Omental fat pad (tissue), 4 donors: ENCODE measurements around the gene PRR19. TPM values are rescaled to one million over a fixed set of nuclear protein-coding genes. Genes with fewer than 3 reads are reported as not detected.

Experiments used
- ATAC-seq: fragments of 150-250 bp; one replicate; pipeline ENCODE4 v1.9.1; 2016; ENCODE audit warnings: mild to moderate bottlenecking, moderate library complexity; ENCODE audit not compliant: low FRiP score
- DNase-seq: peaks from one replicate; pipeline ENCODE4 v3.0.0-alpha.2; 2019; ENCODE audit warnings: low spot score
- total RNA-seq, 4 donors: library from RNA; depleted of rRNA; stranded (reverse); fragments of >200 nt; gene quantifications; one replicate each; pipeline ENCODE4 v1.1.0, GENCODE V29; 2016
- TF ChIP-seq, protein P1 (sequence below), 3 donors: fragments of 450-650 bp; IDR thresholded peaks; one replicate each; pipeline ENCODE4 v1.5.1; 2016 to 2017; ENCODE audit warnings: antibody characterized with exemption in 3 of 3, mild to moderate bottlenecking in 3 of 3, moderate library complexity in 2 of 3

The PRR19 gene
- total RNA-seq, 4 donors from 2014 or later: 0.31 to 0.93 (median 0.72) TPM; not detected in 1

DNA sequence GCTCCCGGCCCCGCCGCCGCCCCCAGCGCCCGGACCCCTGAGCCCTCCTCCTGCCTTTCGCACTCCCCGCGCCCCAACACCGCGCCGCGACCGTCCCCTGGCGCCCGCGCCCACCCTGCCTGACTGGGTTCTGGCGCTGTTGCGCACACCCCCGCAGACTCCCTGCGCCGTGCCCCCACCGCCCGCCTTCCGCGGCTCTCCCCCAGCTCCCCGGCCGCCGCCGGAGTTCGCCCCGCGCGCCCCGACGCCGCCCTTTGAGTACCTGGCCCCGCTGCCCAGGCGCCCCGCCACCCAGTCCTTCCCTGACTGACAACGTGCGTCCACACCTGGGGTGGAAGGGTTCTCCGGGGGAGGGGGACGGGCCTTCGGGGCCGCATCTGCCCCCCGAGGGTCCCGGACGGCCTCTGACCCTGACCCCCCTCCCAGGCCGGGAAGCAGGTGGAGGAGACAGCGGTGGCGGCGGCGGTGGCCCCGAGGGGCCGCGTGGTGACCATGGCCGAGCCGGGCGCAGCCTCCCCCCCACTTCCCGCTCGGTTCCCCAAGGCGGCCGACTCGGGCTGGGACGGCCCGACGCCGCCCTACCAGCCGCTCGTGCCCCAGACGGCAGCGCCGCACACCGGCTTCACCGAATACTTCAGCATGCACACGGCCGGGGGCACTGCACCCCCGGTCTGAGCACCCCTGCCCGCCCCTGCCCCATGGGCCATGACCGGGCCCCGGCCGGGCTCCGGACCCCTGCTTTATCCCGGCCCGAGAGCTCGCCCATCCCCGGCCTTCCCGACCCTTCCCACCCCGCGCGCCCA lies 22.1 kb downstream of the PRR19 start:
- no peak for ATAC-seq
- TF ChIP-seq, protein P1, sequence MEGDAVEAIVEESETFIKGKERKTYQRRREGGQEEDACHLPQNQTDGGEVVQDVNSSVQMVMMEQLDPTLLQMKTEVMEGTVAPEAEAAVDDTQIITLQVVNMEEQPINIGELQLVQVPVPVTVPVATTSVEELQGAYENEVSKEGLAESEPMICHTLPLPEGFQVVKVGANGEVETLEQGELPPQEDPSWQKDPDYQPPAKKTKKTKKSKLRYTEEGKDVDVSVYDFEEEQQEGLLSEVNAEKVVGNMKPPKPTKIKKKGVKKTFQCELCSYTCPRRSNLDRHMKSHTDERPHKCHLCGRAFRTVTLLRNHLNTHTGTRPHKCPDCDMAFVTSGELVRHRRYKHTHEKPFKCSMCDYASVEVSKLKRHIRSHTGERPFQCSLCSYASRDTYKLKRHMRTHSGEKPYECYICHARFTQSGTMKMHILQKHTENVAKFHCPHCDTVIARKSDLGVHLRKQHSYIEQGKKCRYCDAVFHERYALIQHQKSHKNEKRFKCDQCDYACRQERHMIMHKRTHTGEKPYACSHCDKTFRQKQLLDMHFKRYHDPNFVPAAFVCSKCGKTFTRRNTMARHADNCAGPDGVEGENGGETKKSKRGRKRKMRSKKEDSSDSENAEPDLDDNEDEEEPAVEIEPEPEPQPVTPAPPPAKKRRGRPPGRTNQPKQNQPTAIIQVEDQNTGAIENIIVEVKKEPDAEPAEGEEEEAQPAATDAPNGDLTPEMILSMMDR (IDR thresholded peaks at IDR 0.05): no peak

DNA sequence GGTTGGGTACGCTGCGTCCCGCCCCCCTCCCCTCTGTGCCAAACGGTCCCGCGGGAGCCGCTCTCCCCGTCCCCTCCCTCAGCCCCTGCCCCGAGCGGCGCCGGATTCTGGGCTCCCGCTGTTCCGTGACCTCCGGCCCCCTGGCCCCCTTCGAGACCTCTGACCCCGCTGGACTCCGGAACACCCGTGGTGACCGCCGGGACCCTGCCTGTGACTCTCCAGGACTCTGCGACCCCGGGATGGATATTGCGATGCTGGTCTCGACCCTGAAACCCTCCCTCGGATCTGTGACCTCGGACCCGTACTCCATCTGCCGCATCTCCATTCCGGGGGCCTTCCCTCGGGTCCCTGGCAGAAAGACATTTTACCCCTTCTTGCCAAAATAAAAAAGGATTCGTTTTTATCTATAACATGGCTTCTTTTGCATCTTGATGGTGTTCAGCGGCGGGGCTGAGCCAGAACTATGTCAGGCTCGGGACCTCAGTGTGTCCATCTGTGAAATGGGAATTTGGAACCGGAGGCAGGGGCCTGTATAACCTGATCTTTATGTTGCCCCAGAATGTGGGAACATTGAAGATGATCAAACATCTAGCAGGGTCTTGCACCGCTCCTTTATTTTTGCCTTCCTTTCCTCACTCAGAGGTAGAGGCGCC lies 22.8 kb downstream of the PRR19 start:
- TF ChIP-seq, protein P1 (IDR thresholded peaks at IDR 0.05): peak in 1 of 3 donors; percentile 49

More for the DNA sequence above, 22.1 kb downstream of the PRR19 start:
- DNase-seq: no peak

DNA sequence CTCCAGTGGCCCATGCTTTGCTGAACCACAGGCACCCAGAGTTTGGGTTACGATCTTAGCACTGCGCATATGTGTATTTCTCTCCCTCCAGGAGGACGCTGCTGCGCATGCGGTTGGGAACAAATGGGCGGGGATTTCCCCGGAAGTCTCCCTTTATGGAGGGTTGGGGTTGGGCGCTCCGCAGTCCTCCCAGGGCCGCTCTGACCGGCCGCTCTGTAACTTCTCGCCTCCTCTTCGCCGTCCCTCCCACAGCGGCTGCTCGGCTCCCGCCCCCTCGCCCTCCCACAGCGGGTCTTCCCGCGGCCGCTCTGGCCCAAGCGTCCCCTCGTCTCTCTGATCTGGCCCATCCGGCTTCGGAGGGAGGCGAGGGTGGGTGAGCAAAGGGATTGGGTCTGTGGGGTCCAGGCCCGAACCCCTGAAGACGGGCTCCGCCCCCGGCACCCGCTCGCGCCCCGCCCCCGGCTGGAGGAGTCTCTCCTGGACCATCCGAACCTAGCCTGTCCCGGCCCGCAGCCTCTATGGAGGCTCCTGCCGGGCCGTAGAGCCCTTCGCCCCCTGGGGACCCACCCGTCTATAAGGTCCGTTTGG lies 23.5 kb downstream of the PRR19 start, which contains the start of gene MEGF8:
Gene MEGF8 (plus strand): TSS at position 328 of the 588 bp plus-strand sequence. CDS start 609 bp downstream, outside the sequence.
- TF ChIP-seq, protein P1 (IDR thresholded peaks at IDR 0.05): no peak
- ATAC-seq: peak; percentile 99
- peak; percentile 94 for DNase-seq

More for the DNA sequence above, 22.8 kb downstream of the PRR19 start:
- DNase-seq (no peak), ATAC-seq (no peak)

DNA sequence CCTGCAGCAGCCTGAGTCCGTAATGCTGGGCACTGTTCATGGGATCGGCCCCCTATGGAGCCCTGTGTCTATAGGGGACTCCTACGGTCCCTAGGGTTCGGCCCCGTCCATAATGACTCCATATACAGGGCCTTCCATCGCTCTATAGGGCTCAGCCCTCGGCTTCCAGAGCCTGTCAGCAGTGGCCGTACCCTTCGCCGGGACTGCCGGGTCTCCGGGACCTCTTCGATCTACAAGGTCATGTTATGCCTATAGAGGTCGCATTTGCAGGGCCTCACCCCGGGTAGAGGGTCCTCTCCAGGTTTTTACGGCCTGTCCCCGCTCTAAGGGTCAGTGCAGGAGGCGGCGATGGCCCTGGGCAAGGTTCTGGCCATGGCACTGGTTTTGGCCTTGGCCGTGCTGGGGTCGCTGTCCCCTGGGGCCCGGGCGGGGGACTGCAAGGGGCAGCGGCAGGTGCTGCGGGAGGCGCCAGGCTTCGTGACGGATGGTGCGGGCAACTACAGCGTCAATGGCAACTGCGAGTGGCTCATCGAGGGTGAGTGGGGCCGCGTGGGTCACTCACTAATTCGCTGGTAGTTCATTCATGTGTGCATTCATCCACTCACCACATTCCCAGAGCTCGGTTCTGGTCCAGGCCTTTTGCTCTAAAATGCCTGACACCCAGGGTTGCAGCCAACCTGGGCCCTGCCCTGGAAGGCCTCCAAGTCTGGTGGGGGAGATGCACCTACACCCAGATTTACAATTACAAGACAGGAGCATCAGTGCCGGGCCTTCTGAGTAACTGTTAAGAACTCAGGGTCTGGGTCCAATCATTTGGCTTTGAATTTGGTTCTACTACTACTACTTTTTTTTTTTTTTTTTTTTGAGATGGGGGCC lies 24.2 kb downstream of the PRR19 start:
- TF ChIP-seq, protein P1 (IDR thresholded peaks at IDR 0.05): no peak
- ATAC-seq: peak; percentile 12
- no peak for DNase-seq

DNA sequence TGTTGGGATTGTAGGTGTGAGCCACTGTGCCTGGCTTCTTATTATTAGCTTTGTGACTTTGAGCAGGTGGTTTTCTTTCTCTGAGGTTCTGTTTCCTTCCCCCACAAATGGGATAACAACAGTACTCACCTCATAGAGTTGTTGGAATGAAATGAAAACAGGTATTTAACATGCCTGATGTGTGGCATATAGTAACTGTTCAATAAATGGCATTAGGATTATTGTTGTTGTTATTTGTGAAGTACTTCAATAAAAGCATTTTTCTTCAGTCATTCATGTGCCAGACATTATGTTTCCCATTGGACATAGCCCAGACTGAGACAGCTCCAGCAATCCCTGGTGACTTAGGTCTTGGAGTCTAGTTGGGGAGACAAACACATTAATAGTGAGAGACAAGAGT lies 25.0 kb downstream of the PRR19 start:
- no peak for ATAC-seq
- TF ChIP-seq, protein P1 (IDR thresholded peaks at IDR 0.05): no peak
- DNase-seq: no peak

DNA sequence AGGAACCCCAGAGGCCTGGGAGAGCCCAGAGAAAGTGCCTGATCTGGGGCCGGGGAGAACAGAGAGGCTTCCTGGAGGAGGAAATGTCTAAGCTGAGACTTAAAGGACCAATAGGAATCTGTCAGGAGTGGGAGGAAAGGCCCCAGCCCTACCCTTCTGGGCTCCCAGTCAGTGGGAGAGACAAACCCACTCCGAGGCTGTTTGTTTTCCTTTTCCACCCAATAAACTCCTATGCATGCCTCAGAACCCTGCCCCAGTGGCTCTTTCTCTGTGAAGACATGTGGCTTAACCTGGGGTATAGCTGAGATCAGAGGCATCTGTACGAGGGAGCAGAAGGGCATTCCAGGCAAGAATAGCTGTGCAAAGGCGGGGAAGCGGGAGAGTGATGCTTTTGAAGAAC lies 25.4 kb downstream of the PRR19 start:
- TF ChIP-seq, protein P1 (IDR thresholded peaks at IDR 0.05): no peak
- DNase-seq (no peak), ATAC-seq (no peak)
